ENCODE measurements around the gene MFAP5.
A peak's percentile ranks its signal among the peaks of the same experiment; 100 is the strongest.
"Not testable (repeated sequence)": the region's sequence is repeated elsewhere in the genome, so short reads cannot be mapped to it uniquely, and the experiment has no call there.

Gene MFAP5

GRCh38 chr12:8675591-8676036, 13.0 kb upstream of the MFAP5 start:
- DNase-seq (ENCODE audit: low spot score) = no peak

GRCh38 chr12:8672381-8672780, 9.8 kb upstream of the MFAP5 start:
- DNase-seq (ENCODE audit: low spot score) = no peak

- no peak for DNase-seq (ENCODE audit: low spot score)
Observed at GRCh38 chr12:8668441-8668840, 5.8 kb upstream of the MFAP5 start.

- DNase-seq (ENCODE audit: low spot score) = no peak
Observed at GRCh38 chr12:8667270-8667669, 4.6 kb upstream of the MFAP5 start.

- no peak for DNase-seq (ENCODE audit: low spot score)
Observed at GRCh38 chr12:8665759-8666158, 3.1 kb upstream of the MFAP5 start.

DNA sequence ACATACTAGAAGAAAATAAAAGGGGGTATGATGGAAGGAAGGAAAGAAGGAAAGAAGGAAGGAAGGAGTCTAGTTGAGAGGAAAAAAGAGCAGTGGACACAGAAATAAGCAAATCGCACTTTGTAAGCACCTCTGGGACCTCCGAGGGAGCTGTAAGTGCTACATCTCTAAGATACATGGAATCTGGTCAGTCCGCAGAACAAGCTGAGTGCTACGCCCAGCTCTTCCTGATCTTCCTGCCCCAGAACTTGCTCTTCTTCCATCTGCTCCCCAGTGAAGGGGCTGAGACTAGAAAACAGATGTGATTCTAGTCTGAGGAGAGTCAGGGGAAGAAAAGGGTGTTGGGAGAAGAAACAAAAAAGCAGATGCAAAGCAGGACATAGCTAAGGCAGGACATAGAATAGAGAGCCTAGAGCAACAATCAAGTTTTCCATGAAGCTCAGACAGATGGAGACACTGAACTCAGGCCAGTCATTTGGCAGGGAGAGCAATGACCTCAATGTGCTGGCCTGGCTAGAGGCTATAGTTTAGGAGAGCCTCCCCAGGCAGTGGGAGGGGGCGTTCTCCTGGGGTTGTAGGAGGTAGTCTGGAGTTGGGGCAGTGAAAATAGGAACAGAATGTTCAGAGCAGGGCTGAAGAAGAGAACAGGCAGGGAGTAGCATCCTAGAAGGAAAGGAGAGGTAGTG, 1.7 kb upstream of the MFAP5 start:
- DNase-seq (ENCODE audit: low spot score) = no peak

DNA sequence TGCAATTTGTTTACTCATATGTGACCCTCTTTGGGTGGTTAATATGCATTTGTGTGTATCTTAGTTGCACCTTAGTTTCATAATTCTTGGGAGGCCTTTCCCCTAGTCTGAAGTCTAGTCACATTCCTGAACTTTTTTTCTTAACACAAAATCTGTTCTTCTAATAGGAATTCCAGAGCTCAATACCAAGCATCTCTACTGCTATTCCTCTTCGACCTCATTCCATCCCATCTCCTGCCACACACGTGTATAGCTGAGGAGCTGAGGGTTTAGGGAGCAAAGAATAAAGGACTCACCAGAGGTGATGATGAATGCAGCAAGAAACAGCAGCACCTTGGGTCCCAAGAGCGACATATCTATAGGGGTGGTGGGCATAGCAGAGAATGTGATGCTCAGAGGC, 875 bp downstream of the MFAP5 start:
- no peak for DNase-seq (ENCODE audit: low spot score)

DNA sequence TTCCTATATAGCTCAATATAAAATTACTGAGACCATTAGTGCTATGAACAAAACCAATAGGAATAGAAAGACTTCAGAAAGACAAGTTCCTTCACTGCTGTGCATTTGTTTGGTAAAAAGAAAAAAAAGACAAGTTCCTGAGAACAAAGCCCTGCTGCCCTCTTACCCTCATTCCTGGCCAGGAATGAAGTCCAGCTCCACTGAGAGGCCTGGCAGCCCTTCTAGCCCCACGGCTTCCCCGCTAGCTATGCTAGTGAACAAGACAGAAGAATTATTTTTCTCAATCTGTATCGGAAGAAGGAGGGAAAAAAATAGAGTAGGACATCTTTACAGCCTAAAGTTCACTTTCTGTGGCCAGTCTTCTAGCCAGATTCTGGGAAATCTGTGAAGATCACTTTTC, 1.6 kb downstream of the MFAP5 start:
- no peak for DNase-seq (ENCODE audit: low spot score)

- peak; percentile 31 for DNase-seq (ENCODE audit: low spot score)
Observed at GRCh38 chr12:8658346-8658745, 4.3 kb downstream of the MFAP5 start.

GRCh38 chr12:8655421-8655820, 7.2 kb downstream of the MFAP5 start:
- DNase-seq (ENCODE audit: low spot score) = no peak

DNA sequence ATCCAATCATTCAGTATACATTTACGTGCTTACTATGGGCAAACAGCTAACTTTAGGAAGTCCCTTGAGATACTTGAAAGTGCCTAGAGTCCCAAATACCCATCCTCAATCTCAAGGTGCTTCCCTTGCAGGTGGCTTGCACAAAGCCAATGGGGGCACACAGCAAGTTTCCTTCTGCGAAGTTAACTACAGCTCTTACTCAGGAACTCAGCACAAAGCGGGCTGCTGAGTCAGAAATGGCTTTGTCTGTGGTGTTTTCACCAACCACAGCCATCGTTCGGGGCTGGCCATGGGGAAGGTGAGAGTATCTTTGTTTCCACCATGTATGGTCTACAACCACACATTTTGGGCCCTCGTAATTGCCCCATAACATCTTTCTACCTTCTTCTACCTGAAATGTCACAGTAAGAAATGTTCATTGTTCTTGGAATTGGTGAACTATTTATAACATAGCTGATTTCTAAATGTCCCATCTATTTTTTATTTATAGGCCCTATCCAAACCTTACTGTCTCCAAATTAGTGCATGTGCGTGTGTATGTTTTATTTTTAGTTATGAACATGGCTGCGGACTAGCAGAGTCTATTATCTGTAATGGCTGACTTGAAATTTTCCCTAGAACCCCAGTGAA, 13.9 kb downstream of the MFAP5 start:
- DNase-seq (ENCODE audit: low spot score) = no peak

GRCh38 chr12:8647968-8648367, 14.7 kb downstream of the MFAP5 start:
- DNase-seq (ENCODE audit: low spot score) = no peak

GRCh38 chr12:8644345-8645248, 18.0 kb downstream of the MFAP5 start:
- DNase-seq (ENCODE audit: low spot score) = no peak

- no peak for DNase-seq (ENCODE audit: low spot score)
Observed at GRCh38 chr12:8642775-8643174, 19.9 kb downstream of the MFAP5 start.

GRCh38 chr12:8639936-8640335, 22.7 kb downstream of the MFAP5 start:
- no peak for DNase-seq (ENCODE audit: low spot score)

DNA sequence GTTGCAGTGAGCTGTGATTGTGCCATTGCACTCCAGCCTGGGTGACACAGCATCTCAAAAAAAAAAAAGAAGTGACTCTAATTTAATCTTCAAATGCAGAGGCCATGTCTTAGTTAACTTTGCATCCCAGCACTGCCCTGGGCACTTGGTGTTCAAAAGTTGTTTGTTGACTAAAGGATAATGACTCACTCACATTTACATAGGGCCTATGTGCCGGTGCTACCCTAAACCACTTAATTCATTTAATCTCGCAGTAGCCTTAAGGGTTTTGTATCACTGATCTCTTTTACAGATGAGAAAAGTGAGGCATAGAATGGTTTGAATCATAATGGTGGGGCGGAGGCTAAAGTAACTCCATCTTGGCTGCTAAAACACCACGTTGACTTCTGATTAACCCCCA, 23.7 kb downstream of the MFAP5 start:
- no peak for DNase-seq (ENCODE audit: low spot score)

DNA sequence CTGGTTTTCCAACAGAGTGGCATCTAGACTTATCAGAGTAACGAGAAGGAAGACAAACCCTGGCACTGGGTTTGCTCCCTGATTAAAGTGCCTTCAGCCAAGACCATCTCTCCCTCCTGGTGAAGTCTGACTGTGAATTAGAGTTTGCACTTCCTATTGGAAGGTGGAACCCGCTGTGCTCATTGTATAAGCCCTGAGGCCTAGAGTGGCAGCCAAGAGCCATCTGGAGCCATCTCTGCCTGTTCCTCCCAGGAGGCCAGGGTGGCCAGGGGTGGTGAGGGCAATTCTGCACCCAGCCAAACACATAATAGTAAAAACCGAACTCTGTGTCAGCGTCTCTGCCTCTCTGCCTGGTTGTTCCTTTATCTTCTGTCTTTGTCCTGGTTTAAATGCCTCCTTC, 25.0 kb downstream of the MFAP5 start:
- no peak for DNase-seq (ENCODE audit: low spot score)

- no peak for DNase-seq (ENCODE audit: low spot score)
Observed at GRCh38 chr12:8637244-8637643, 25.4 kb downstream of the MFAP5 start.

DNA sequence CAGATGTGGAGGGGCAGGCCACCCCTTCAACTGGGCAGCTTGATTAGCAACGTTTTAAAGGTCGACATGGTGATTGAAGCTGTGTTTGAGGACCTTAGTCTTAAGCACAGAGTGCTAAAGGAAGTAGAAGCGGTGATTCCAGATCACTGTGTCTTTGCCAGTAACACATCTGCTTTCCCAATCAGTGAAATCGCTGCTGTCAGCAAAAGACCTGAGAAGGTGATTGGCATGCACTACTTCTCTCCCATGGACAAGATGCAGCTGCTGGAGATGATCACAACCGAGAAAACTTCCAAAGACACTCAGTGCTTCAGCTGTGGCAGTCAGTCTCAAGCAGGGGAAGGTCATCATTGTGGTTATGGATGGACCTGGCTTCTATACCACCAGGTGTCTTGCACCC, 26.0 kb downstream of the MFAP5 start:
- DNase-seq (ENCODE audit: low spot score) = no peak

GRCh38 chr12:8636007-8636346, 26.6 kb downstream of the MFAP5 start:
- not testable (repeated sequence) for DNase-seq (ENCODE audit: low spot score)

GRCh38 chr12:8635342-8636006, 27.2 kb downstream of the MFAP5 start:
- not testable (repeated sequence) for DNase-seq (ENCODE audit: low spot score)

DNA sequence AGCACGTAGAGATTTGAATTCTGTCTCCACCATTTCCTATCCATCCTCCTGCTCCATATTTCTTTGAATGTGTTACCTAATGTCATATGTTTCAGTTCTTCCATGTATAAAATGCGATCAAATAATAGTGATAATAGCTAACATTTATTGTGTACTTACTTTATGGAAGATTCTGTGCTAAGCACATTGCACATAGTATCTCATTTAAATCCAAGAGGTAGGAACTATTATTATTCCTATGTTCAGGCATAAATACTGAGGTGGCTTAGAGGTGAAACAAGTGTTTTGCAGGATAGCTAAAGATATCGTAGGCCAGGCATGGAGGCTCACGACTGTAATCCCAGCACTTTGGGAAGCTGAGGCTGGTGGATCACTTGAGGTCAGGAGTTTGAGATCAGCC, 32.5 kb downstream of the MFAP5 start:
- DNase-seq (ENCODE audit: low spot score) = no peak
